HG02973 (cell line): ENCODE data around the gene CD79A.

ENCODE experiments used
- ATAC-seq: cut with Tn5 transposase; IDR thresholded peaks from one replicate; pipeline ENCODE4 v1.9.1; 2021; ENCODE audit warnings: moderate library complexity; ENCODE audit not compliant: unreplicated experiment

The CD79A gene

GRCh38 chr19:41917676-41918075, 40.6 kb downstream of the CD79A start:
- ATAC-seq, result no peak

- ATAC-seq, result no peak
Measured at GRCh38 chr19:41918095-41918494, 41.0 kb downstream of the CD79A start.

GRCh38 chr19:41918653-41919244, 41.7 kb downstream of the CD79A start:
- no peak for ATAC-seq

- no peak for ATAC-seq
Measured at GRCh38 chr19:41919948-41920712, 43.1 kb downstream of the CD79A start.

GRCh38 chr19:41920882-41921576, 44.0 kb downstream of the CD79A start:
- ATAC-seq, result no peak

GRCh38 chr19:41921577-41922576, 44.8 kb downstream of the CD79A start:
- ATAC-seq, result no peak

GRCh38 chr19:41922585-41922984, 45.5 kb downstream of the CD79A start:
- no peak for ATAC-seq

GRCh38 chr19:41923045-41923788, 46.1 kb downstream of the CD79A start:
- ATAC-seq, result no peak

GRCh38 chr19:41924151-41925145, 47.4 kb downstream of the CD79A start:
- ATAC-seq, result no peak

- ATAC-seq, result no peak
Measured at GRCh38 chr19:41925208-41926003, 48.3 kb downstream of the CD79A start.

- no peak for ATAC-seq
Measured at GRCh38 chr19:41926028-41926762, 49.1 kb downstream of the CD79A start.

- no peak for ATAC-seq
Measured at GRCh38 chr19:41926763-41927496, 49.9 kb downstream of the CD79A start.

- no peak for ATAC-seq
Measured at GRCh38 chr19:41927497-41928192, 50.6 kb downstream of the CD79A start.

- ATAC-seq, result no peak
Measured at GRCh38 chr19:41928221-41928683, 51.2 kb downstream of the CD79A start, which contains the start of gene ERFL. TSS of gene ERFL (minus strand) at chr19:41928449. CDS start at chr19:41912919, 15,530 bp downstream.

- no peak for ATAC-seq
Measured at GRCh38 chr19:41928754-41929535, 51.9 kb downstream of the CD79A start.
